ENCODE measurements around the gene JAKMIP3.

- TF ChIP-seq POLR2AphosphoS5 (IDR thresholded peaks at IDR 0.05), result no peak
- no peak for TF ChIP-seq CTCF (IDR thresholded peaks at IDR 0.05)
These were observed 4.1 kb downstream of the JAKMIP3 start for GRCh38 chr10:132069849-132070182.
